HG03097 (cell line): Measurements from ENCODE around the gene UFSP1.
"Not testable (repeated sequence)": the region's sequence is repeated elsewhere in the genome, so short reads cannot be mapped to it uniquely, and the experiment has no call there.

Experiments used
- ATAC-seq: cut with Tn5 transposase; IDR thresholded peaks from one replicate; pipeline ENCODE4 v1.9.1; 2021; ENCODE audit not compliant: unreplicated experiment, low FRiP score

UFSP1 gene

GRCh38 chr7:100861616-100861985, 27.9 kb downstream of the UFSP1 start:
- ATAC-seq, result no peak

- no peak for ATAC-seq
Observed at GRCh38 chr7:100860702-100861615, 28.6 kb downstream of the UFSP1 start.

GRCh38 chr7:100859856-100860255, 29.7 kb downstream of the UFSP1 start:
- no peak for ATAC-seq

- ATAC-seq, result no peak
Observed at GRCh38 chr7:100856871-100857282, 32.6 kb downstream of the UFSP1 start.

- no peak for ATAC-seq
Observed at GRCh38 chr7:100855515-100855914, 34.0 kb downstream of the UFSP1 start.

- ATAC-seq, result not testable (repeated sequence)
Observed at GRCh38 chr7:100854899-100855298, 34.6 kb downstream of the UFSP1 start.

- ATAC-seq, result no peak
Observed at GRCh38 chr7:100854146-100854895, 35.2 kb downstream of the UFSP1 start.

GRCh38 chr7:100852048-100852872, 37.3 kb downstream of the UFSP1 start, which contains the start of gene SLC12A9:
Gene SLC12A9 (plus strand): TSS chr7:100852713. CDS start chr7:100854198, 1,485 bp downstream.
- peak; percentile 79 for ATAC-seq

- no peak for ATAC-seq
Observed at GRCh38 chr7:100847360-100847759, 42.2 kb downstream of the UFSP1 start.

GRCh38 chr7:100840470-100841100, 48.9 kb downstream of the UFSP1 start:
- ATAC-seq, result no peak

- no peak for ATAC-seq
Observed at GRCh38 chr7:100839361-100839760, 50.2 kb downstream of the UFSP1 start.
